GM19397 (cell line): ENCODE measurements around the gene HPS3.

Source experiments
- ATAC-seq: cut with Tn5 transposase; IDR thresholded peaks from one replicate; pipeline ENCODE4 v1.9.1; 2021; ENCODE audit warnings: mild to moderate bottlenecking, moderate library complexity; ENCODE audit not compliant: unreplicated experiment

HPS3 gene

DNA sequence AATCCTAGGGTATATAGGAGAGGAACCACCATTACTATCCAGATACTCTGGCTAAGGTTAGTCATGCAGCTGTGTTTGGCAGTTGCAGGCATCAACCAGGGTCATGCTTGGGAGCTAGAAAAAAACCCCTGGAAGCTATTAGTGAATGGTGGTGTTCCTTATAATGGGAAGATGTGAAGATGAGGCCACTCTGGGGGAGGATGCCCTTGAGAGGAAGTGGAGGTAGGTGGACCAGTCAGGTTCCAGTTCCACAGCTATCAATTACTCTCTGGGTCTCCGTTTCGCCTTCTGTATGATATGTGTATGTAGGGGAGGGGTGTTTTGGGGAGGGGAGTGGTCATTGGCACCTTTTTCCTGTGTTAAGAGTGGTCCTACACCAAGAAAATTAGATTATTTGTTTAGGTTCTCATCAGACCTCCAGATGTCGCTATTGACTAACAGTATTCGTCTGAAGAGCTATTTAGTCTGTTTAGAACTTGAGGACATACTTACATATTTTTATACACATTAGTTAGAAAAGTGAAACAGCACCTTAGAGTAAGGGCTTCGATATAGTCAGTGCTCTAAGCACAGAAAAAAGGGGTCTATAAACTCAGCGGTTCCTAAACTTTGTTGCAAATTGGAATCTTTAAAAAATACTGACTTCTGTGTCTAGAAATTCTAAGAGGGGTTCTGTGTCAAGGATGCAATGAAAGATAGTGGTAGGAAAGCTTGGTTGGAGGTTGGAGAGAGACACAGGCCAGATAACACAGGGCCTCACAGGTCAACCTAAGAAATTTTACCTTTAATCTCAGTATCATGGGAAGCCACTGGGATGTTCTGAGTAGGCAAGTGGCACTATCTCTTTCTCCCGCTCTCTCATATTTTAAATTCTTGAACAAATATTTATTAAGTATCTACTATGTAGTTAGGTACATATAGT is 9.1 kb upstream of the HPS3 start:
- peak; percentile 54 for ATAC-seq

GRCh38 chr3:149122721-149123578 is 6.5 kb upstream of the HPS3 start:
- no peak for ATAC-seq

DNA sequence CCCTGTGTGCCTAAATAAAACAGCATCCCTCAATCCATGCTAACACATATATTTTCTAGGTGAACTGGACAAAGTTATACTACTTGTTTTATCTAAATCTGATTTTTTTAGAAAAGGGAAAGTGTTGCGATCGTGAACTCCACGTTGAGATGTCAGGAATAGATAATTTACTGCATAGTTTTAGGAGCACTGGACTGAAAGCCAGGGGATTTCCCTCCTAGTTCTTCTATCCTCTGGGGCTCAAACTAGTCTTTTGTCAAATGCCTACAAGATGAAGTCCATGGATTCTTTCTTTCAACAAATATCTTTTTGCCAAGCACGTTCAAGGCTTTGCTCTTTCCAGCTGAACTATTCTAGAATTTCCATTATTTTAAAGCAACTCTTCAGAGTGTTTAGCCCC is 617 bp upstream of the HPS3 start:
- ATAC-seq: no peak

- ATAC-seq: no peak
Measured at GRCh38 chr3:149131589-149131988, 2.2 kb downstream of the HPS3 start.

GRCh38 chr3:149134575-149134974 is 5.1 kb downstream of the HPS3 start:
- ATAC-seq: no peak

DNA sequence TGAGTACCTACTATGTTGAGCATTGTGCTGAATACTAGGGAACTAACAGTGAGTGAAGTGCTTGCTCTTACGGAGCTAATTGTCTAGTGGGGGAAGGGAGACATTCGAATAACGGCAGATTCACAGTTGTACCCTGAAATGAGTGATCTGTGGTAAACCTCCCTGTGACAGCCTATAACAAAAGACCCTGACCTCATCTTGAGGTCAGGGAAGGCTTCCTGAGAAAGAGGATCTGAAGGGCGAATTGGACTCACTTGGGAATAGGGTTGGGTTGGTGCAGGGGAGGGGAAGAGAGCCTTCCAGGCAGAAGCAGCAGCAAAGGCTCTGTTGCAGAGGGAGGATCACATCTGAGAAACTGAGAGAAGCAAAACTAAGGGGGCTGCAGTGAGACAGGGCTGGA is 13.2 kb downstream of the HPS3 start:
- no peak for ATAC-seq

DNA sequence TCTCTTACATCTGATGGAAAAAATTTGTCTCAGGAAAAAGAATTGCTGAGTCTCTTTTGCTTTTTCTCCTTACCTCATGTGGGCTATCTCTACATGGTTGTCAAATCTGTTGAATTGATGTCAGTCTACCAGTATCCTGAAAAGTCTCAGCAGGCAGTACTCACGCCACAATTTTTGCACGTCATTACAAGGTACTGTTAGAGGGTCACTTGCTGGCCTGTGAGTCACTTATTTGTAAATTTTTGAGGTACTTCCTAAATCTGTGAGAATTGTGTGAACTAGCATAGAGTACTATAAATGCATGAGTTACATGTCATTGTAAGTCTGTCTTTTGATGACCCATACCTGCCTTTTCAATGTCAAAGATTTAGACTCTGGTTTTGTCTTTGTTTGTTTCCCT is 15.9 kb downstream of the HPS3 start:
- ATAC-seq: no peak

GRCh38 chr3:149145974-149146373 is 16.5 kb downstream of the HPS3 start:
- peak; percentile 92 for ATAC-seq

GRCh38 chr3:149150436-149150835 is 21.0 kb downstream of the HPS3 start:
- ATAC-seq: no peak

- no peak for ATAC-seq
Measured at GRCh38 chr3:149151843-149152242, 22.4 kb downstream of the HPS3 start.

- ATAC-seq: peak; percentile 90
Measured at GRCh38 chr3:149152420-149152819, 23.0 kb downstream of the HPS3 start.

- ATAC-seq: no peak
Measured at GRCh38 chr3:149153402-149153801, 24.0 kb downstream of the HPS3 start.

DNA sequence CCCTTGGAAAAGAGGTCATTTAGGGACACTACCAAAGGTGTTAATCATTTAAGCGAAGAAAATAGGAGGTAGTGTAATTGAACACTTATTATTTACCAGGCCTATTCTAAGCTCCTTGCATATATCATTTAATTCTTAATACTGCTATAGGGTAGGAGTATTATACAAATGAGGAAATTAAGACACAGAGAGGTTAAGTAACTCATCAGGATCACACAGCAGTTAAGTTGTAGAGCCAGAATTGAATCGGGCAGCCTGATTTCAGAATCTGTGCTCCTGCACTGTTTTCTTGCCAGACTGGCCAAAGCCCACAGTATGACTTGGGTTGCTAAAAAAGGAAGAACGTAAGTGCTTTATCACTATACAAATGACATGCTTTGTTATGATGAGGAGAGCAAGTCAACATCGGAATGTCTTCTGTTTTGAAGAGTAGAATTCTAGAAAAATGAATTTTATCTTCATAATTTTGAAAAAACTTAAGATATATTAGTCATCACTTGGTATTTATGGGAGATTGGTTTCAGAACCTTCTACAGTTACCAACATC is 31.4 kb downstream of the HPS3 start:
- ATAC-seq: no peak

DNA sequence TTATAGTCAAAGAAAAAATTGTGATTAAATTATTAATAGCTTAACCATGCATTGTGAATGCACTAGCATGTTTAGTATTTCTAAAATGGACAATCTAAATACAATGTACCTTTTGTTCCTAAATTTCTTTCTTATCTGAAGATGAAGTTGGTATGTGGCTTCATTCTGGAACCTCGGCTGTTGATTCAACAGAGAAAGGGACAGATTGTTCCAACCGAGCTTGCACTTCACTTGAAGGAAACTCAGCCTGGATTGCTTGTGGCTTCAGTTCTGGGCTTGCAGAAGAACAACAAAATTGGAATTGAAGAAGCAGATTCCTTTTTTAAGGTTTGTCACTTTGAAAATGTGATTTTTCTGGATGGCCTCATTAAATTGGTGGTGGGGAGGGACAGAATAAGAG is 32.6 kb downstream of the HPS3 start:
- no peak for ATAC-seq

DNA sequence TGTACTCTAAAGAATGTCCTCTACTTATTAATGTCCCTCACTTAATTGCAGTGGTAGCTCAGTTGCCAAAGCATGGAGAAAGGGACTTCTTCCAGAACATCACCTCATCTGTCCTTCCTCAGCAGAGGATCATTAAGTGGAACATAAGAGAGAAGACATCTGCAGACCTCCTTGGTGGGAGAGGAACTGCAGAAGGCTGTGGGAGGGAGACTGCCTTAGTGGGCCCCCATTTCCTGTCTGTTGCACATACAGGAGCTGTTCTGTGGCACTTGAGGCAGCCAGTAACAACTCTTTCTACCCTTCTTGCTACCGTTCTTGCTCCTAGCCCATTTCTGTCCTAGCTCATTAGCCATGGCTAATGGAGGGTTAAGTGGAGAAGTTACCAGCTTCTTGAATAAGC is 33.6 kb downstream of the HPS3 start:
- ATAC-seq: no peak

- ATAC-seq: no peak
Measured at GRCh38 chr3:149167898-149168297, 38.5 kb downstream of the HPS3 start.

DNA sequence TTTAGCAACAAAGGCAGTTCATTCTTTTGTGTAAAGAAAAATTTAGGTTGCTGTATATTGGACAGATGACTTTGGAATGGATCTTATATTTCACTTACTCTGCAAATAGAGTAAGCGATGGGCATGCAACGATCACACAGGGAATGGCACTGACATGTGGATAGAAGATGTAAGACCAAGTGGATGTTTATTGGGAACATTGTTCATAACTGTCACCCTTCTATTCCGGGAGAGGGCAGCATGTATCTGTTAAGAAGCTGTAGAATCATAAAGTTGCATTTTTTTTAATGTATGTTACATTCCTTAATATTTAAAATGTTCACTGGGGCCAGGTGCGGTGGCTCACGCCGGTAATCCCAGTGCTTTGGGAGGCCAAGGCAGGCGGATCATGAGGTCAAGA is 41.2 kb downstream of the HPS3 start:
- no peak for ATAC-seq

DNA sequence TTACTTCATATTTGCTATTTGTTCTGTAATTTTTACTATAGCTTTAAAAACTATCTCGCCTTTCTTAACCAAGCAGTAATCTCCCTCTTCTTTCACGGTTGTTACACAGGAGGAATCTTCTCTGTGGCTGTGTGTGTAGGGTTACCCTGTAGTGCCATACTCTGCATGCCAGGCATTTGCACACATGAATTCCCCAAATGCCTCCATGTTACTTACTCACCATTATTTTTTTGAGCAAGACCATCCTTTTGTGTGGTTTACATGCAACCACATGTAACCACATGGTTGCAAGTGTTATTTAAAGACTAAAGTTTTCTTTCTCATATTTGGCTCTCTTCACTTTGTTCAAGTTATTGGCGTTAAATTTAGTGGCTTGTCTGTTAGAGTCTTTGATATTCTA is 45.5 kb downstream of the HPS3 start:
- peak; percentile 86 for ATAC-seq

GRCh38 chr3:149177122-149177521 is 47.7 kb downstream of the HPS3 start:
- ATAC-seq: no peak

DNA sequence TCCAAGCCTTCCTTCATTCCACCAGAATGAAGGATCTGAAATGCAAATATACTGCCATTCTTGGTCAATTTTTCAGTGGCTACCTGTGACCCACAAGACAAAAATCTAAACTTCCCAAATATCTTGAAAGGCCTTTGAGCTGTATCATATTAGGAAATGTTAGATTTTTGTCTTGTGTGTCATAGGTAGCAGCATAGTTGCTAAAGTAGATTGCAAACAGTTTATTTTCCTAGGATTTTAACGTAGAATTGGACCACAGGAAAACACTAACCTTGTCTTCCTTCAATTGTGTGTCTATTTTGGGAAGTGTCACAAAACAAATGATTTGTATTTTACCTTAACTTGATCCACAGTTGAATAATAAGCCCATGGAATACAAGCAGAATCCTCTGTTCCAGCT is 49.8 kb downstream of the HPS3 start:
- no peak for ATAC-seq

GRCh38 chr3:149180057-149180573 is 50.7 kb downstream of the HPS3 start:
- ATAC-seq: no peak
